Activated naive CD8-positive, alpha-beta T cell treated with anti-CD3 and anti-CD28 coated beads, Interleukin-2, amount 10 ng/mL, durations not matched to agents 7 days and 5 days (primary cell): ENCODE measurements around the gene ARHGEF19. TPM values are rescaled to one million over a fixed set of nuclear protein-coding genes. Genes with fewer than 3 reads are reported as not detected.
"Not testable (repeated sequence)": the region's sequence is repeated elsewhere in the genome, so short reads cannot be mapped to it uniquely, and the experiment has no call there.

Experiments used
- ATAC-seq: fragments of 150-1000 bp; cut with Tn5 transposase; one replicate; pipeline ENCODE4 v1.10.0; 2021; ENCODE audit warnings: low read depth, moderate library complexity
- POLR2A ChIA-PET: fragments of 350-600 bp; sonication (Branson Sonifier 250); formaldehyde crosslinking; loops from one replicate; lab custom pipeline; 2021; ENCODE audit warnings: antibody characterized with exemption; lab: Charles Lee
- DNase-seq: peaks from one replicate; pipeline ENCODE4 v3.0.0; 2021
- H3K27ac Mint-ChIP-seq: one replicate; pipeline ENCODE4 v1.8.0; 2022; ENCODE audit warnings: mild to moderate bottlenecking, mixed read lengths
- H3K27me3 Mint-ChIP-seq: one replicate; pipeline ENCODE4 v1.8.0; 2022; ENCODE audit warnings: mild to moderate bottlenecking, moderate library complexity, mixed read lengths
- H3K36me3 Mint-ChIP-seq: one replicate; pipeline ENCODE4 v1.8.0; 2021; ENCODE audit warnings: mild to moderate bottlenecking, mixed read lengths
- H3K4me1 Mint-ChIP-seq: one replicate; pipeline ENCODE4 v1.8.0; 2021; ENCODE audit warnings: mixed read lengths
- H3K4me3 Mint-ChIP-seq: one replicate; pipeline ENCODE4 v1.8.0; 2022; ENCODE audit warnings: mild to moderate bottlenecking, moderate library complexity, mixed read lengths
- H3K9me3 Mint-ChIP-seq: one replicate; pipeline ENCODE4 v1.8.0; 2021; ENCODE audit warnings: mixed read lengths
- total RNA-seq, 2 experiments: library from RNA; stranded (reverse); gene quantifications; one replicate each; pipeline ENCODE4 v1.2.3, GENCODE V29; 2021

ARHGEF19 gene
- total RNA-seq, 2 experiments from 2014 or later = 7.5 to 10.2 TPM

DNA sequence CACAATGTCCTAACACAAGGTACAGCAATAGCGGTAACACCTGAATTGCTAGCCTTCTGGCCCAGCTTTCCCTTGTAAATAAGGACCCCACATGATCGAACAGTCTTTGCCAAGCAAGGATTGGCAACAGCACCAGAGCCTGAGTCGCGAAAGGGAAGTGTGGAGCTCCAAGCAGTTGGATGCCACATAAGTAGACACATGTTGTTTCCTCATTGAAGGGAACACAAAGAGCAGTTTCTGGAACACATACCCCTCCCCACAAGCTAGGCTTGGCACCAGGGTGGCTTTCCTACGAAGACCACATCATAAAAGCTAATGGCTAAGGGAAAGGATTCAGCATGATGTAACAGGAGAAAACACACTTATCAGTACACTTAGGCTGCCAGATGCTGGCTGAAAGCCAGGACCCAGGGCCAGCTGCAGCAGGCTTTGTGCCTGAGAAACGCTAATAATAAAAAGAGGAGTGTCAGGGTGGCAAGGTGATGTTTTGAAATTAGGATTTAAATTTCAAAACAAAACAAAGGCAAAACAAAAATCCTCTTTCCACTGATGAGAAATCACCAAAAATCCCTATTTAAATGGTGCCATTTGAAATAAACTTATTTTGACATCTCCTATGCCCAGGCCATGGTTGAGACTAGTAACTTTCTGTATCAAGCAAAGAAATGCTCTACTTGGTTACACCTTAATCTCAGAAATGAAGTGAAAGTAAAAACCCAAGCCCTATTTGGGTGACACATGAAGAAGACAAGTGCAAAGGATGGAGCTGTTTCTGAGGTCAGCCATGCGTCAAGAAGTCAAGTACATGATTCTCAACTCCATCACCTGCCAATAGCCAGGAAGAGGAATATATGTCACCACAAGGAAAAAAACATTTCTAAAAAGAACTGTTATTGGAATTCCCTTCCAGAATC is 36.4 kb upstream of the ARHGEF19 start:
- peaks cover 25% of the 10 kb centered on the region for H3K4me1 Mint-ChIP-seq
- H3K36me3 Mint-ChIP-seq = peaks cover 6% of the 10 kb centered on the region
- H3K27ac Mint-ChIP-seq = peak overlapping the region; percentile 9
- ATAC-seq (peak; percentile 46), DNase-seq (no peak)
- H3K27me3 Mint-ChIP-seq = no peaks in the 10 kb centered on the region
- no peak overlapping the region for H3K4me3 Mint-ChIP-seq
- POLR2A ChIA-PET = interaction anchor here (1.3 kb wide), 1 partner anchor 103 kb away, joined by 3 read pairs; the partner anchor contains the start of gene FBXO42
- no peaks in the 10 kb centered on the region for H3K9me3 Mint-ChIP-seq

DNA sequence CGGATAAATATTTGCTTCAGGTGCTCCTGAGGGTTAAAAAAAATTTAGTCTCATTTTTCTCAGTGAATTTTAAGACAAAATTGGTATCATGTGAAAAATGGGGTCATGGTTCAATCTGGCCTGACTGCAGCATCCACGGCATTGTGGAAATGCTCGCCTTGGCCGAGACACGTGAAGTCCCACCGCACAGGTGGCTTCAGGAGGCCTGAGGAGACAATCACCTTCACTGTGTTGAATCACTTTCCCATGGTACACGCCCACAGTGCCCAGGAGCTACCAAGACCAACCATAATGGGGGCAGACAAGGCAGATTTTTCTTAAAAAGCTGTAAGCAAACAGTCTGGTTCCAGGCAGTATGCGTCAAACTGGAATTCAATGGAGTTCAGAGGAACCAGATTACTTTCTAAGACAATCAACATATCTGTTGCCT is 35.6 kb upstream of the ARHGEF19 start:
- Mint-ChIP-seq H3K36me3 (peaks cover 6% of the 10 kb centered on the region), H3K4me1 (peaks cover 25% of the 10 kb centered on the region), H3K4me3 (no peak overlapping the region), H3K9me3 (no peaks in the 10 kb centered on the region), H3K27me3 (no peaks in the 10 kb centered on the region), H3K27ac (no peak overlapping the region)
- ATAC-seq = no peak
- POLR2A ChIA-PET = no interaction called here
- no peak for DNase-seq

DNA sequence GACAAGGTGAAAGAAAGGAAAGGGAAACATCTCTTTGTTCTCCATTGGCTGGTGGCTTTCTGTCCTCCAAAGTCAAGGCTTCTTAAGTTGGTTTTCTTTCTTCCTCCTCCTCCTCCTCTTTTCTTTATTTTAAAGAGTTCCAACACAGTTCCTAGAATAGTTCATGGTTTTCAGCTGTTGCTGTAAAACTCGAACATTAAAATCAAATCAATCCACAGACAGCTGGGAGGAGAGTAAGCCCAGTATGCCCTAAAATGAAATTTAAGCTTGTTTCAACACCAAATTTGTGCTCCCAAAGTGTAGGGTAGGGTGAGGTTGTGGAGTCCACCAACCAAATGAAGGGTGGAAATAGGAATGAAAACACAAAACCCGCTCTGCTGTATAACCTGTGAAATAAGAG is 35.0 kb upstream of the ARHGEF19 start:
- peaks cover 6% of the 10 kb centered on the region for H3K36me3 Mint-ChIP-seq
- no peaks in the 10 kb centered on the region for H3K27me3 Mint-ChIP-seq
- no peak for ATAC-seq
- no peak for DNase-seq
- POLR2A ChIA-PET = no interaction called here
- no peak overlapping the region for H3K27ac Mint-ChIP-seq
- no peaks in the 10 kb centered on the region for H3K9me3 Mint-ChIP-seq
- H3K4me3 Mint-ChIP-seq = no peak overlapping the region
- H3K4me1 Mint-ChIP-seq = peaks cover 25% of the 10 kb centered on the region

DNA sequence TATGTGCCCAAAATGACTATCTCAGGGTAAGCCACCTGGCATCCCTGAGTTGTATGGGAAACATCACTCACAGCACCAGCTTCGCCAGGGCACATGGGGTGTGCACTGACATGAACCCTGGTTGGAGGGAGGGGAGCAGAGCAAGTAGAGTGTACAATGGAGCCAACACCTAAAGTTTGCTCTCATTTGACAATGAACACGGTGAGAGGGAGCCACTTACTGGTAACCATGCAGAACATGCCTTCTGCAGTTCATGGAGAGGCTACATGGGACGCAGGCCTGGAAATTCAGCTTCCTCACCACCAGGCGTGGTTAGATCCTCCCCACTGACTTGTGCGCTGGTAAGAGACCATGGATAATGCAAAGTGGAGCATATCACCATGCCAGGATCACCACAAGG is 34.5 kb upstream of the ARHGEF19 start:
- no peaks in the 10 kb centered on the region for H3K27me3 Mint-ChIP-seq
- no peak overlapping the region for H3K27ac Mint-ChIP-seq
- no peak for DNase-seq
- no peaks in the 10 kb centered on the region for H3K9me3 Mint-ChIP-seq
- H3K36me3 Mint-ChIP-seq = peaks cover 6% of the 10 kb centered on the region
- POLR2A ChIA-PET = no interaction called here
- H3K4me3 Mint-ChIP-seq = no peak overlapping the region
- H3K4me1 Mint-ChIP-seq = peaks cover 25% of the 10 kb centered on the region
- ATAC-seq = no peak

DNA sequence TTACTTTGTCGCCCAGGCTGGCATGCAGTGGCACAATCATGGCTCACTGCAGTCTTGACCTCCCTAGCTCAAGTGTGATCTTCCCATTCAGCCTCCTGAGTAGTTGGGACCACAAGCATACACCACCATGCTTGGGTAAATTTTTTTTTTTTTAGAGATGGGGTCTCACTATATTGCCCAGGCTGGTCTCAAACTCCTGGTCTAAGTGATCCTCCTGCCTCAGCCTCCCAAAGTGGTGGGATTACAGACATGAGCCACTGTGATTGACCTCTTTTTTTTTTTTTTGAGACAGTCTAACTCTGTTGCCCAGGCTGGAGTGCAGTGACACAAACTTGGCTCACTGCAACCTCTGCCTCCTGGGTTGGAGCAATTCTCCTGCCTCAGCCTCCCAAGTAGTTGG is 33.8 kb upstream of the ARHGEF19 start:
- peak overlapping the region; percentile 20 for H3K27ac Mint-ChIP-seq
- H3K4me3 Mint-ChIP-seq, POLR2A ChIA-PET: not testable (repeated sequence)

DNA sequence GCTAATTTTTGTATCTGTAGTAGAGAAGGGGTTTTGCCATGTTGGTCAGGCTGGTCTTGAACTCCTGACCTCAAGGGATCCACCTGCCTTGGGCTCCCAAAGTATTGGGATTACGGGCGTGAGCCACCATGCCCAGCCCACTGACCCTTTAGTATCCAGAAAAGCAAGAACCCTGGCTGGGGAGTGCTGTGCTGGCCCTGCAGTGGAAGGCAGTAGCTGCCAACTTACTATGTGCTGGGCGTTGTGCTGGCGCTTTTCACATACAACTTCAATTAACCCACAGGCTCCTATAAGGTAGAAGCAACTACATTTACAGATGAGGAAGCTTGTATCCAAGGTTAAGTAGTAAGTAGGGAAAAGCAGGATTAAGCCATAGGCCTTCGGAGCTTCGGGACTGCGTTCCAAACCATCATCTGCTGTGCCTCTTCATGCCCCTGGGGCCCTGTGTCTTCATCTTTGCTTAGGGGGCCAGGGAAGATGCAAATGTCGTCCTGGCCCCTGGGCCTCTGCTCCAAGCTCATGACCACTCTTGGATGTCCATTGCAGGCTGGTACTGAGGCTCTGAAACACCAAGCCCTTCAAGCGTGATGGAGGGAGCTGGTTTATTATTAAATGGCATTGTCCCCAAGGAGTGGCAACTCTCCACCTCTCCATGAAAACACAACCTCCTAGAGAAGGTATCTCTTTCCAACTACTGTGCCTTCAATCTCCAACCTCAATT is 33.2 kb upstream of the ARHGEF19 start:
- Mint-ChIP-seq H3K27me3 (no peaks in the 10 kb centered on the region), H3K9me3 (no peaks in the 10 kb centered on the region), H3K4me3 (no peak overlapping the region), H3K4me1 (peaks cover 23% of the 10 kb centered on the region), H3K27ac (no peak overlapping the region), H3K36me3 (peaks cover 3% of the 10 kb centered on the region)
- DNase-seq = no peak
- ATAC-seq = no peak
- POLR2A ChIA-PET = no interaction called here

More for the DNA sequence above, 33.8 kb upstream of the ARHGEF19 start:
- not testable (repeated sequence) for DNase-seq, ATAC-seq, H3K27me3 Mint-ChIP-seq, H3K36me3 Mint-ChIP-seq, H3K9me3 Mint-ChIP-seq
- H3K4me1 Mint-ChIP-seq = peaks cover 25% of the 10 kb centered on the region

DNA sequence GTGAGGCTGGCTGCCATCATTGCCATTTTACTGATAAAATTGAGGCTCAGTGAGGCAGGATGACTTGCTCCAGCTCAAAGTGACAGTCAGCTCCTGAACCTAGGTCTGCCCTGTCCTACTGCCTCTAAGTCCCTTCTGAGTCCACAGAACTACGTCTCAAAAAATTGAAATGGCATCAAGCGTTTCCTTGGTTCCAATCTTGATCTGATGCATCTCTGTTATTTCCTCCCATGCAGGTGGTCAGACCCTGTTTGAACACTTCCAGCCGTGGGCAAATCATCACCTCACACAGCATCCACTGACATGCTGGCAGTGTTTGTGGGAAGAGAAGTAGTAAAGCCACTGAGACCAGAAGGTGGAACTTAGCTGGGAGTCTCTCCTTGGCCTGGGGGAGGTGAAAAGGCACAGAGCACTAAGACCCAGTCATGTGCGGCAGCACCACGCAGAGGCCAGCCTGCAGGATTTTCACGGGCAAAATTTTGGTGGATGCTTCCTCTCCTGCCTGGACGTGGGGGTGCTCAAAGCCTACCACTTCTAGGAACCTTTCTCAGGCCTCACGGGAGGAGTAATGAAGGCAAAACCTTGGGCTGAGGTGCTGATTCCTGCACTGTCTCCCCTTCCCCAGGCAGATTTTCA is 32.3 kb upstream of the ARHGEF19 start:
- no peak overlapping the region for H3K4me3 Mint-ChIP-seq
- no peak overlapping the region for H3K27ac Mint-ChIP-seq
- H3K36me3 Mint-ChIP-seq = peaks cover 2% of the 10 kb centered on the region
- POLR2A ChIA-PET = interaction anchor here (0.6 to 1.2 kb wide), 2 partner anchors 22 to 107 kb away, joined by 3 to 4 read pairs; partner anchors contain the start of gene FBXO42
- H3K9me3 Mint-ChIP-seq = no peaks in the 10 kb centered on the region
- ATAC-seq (no peak), DNase-seq (no peak)
- no peaks in the 10 kb centered on the region for H3K27me3 Mint-ChIP-seq
- peaks cover 23% of the 10 kb centered on the region for H3K4me1 Mint-ChIP-seq

DNA sequence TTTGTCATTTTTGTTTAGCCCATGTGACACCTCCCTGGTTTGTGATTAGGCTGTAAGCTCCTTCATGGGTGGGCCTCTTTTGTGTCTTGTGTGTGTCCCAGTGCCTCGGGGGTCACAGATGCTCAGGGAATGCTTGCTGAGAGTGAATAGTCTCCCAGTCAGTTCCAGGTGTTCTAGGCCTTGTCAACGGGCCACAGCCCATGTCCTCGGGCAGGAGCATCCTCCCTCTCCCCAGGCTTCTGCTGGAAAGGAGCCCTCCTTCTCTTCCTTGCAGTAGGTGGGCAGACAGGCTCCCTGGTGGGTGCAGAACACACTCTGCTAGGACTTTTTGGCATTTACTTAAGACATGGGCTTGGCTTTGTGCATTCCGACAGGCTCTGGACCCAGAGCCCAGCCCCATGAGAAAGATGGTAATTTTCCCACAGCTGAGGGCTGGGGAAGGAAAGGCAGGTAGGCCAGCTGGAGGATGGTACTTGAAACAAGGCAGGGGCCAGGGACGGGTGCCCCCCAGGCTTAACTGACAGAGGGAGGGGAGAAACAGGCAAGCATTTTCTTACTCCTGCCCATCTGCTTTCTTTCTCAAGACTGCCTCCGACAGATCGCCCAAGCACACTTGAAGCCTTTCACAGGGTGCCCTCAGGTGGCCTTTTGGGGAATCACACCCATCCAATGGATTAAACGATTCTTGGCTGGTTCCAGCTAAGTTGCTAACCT is 31.6 kb upstream of the ARHGEF19 start:
- H3K9me3 Mint-ChIP-seq = no peaks in the 10 kb centered on the region
- no peak overlapping the region for H3K27ac Mint-ChIP-seq
- H3K4me3 Mint-ChIP-seq = no peak overlapping the region
- DNase-seq (peak; percentile 74), ATAC-seq (peak; percentile 78)
- H3K27me3 Mint-ChIP-seq = no peaks in the 10 kb centered on the region
- H3K4me1 Mint-ChIP-seq = peaks cover 18% of the 10 kb centered on the region
- no peaks in the 10 kb centered on the region for H3K36me3 Mint-ChIP-seq
- POLR2A ChIA-PET = interaction anchor here (0.6 to 2.6 kb wide), 3 partner anchors 22 to 108 kb away, joined by 3 to 12 read pairs (median 4); partner anchors contain the start of gene FBXO42

DNA sequence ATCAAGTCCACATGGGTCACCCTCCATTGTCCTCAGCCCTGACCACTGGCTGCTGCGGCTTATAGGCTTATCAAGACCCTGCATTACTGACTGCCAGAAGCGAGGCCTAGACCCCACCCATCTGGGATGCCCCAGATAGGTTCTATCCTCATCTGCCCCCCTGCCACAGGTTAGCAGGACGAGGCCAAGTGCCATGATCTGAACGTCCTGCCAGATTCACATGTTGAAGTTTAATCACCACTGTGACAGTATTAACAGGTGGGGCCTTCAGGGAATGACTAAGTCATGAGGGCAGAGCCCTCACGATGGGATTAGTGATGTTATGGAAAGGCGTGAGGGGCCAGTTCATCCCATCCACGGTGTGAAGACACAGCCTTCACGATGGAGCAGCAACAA is 30.8 kb upstream of the ARHGEF19 start:
- no peak for ATAC-seq
- Mint-ChIP-seq H3K4me3 (no peak overlapping the region), H3K9me3 (no peaks in the 10 kb centered on the region), H3K36me3 (no peaks in the 10 kb centered on the region), H3K27me3 (no peaks in the 10 kb centered on the region), H3K27ac (no peak overlapping the region), H3K4me1 (peaks cover 12% of the 10 kb centered on the region)
- DNase-seq = no peak
- POLR2A ChIA-PET = interaction anchor here (1.2 to 2.6 kb wide), 2 partner anchors 37 to 109 kb away, joined by 3 to 12 read pairs; partner anchors contain the start of gene FBXO42

DNA sequence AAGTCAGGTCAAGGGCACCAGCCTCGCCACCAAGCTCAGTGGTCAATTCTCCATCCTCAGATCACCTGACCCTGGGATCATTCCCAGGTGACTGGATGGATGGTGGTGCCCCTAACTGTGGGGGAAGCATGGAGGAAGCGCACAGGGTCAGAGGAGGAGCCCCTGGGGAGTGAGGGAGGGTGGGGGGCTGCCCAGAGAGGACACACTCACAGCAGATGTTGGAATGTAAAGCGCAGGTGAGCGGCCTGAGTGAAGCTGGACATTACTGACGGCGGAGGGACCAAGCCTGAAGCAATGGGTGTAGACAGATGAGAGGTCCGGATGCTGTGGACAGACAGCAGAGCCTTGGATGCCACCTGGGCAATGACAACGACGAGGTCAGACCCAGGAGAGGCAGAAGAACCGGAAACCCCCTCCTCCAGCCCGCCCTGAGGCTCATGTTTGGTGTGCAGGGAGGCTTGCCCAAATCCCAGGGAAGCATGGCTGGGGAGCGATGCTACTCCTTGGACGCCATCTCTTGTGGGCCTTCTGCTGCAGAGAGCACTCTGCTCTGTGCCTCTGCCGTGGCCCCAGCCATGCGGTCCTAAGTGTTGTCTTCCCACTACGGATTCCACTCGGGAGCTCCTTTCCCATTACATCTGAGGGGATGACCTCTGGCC is 30.2 kb upstream of the ARHGEF19 start:
- ATAC-seq = no peak
- DNase-seq = no peak
- no peaks in the 10 kb centered on the region for H3K36me3 Mint-ChIP-seq
- H3K4me3 Mint-ChIP-seq = no peak overlapping the region
- no peaks in the 10 kb centered on the region for H3K27me3 Mint-ChIP-seq
- POLR2A ChIA-PET = interaction anchor here (2.6 kb wide), 1 partner anchor 36 kb away, joined by 12 read pairs; no protein-coding TSS in a partner anchor
- H3K9me3 Mint-ChIP-seq = no peaks in the 10 kb centered on the region
- no peak overlapping the region for H3K27ac Mint-ChIP-seq
- H3K4me1 Mint-ChIP-seq = peaks cover 13% of the 10 kb centered on the region

DNA sequence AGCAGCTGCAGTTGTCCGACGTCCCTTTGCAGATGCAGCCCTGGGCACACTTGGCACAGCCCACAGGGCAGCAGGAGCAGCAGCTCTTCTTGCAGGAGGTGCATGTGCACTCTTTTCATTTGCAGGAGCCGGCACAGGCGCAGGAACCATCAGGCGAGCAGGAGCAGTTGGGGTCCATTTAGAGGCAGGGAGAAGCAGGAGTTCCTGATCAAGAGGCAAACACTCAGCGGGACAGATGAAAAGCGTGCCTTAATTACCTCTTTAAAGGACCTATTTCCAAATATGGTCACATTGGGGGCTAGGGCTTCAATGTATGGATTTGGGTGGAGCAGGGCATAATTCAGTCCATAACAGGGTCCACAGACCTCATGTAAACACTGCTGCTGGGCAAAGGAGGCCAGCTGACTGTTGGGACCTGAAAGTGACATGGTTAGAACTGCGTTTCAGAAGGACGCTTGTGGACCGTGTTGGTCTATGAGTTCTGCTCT is 28.8 kb upstream of the ARHGEF19 start:
- POLR2A ChIA-PET = no interaction called here
- Mint-ChIP-seq H3K27ac (no peak overlapping the region), H3K36me3 (no peaks in the 10 kb centered on the region), H3K9me3 (no peaks in the 10 kb centered on the region), H3K27me3 (no peaks in the 10 kb centered on the region), H3K4me1 (peaks cover 19% of the 10 kb centered on the region), H3K4me3 (no peak overlapping the region)
- ATAC-seq = no peak
- no peak for DNase-seq

DNA sequence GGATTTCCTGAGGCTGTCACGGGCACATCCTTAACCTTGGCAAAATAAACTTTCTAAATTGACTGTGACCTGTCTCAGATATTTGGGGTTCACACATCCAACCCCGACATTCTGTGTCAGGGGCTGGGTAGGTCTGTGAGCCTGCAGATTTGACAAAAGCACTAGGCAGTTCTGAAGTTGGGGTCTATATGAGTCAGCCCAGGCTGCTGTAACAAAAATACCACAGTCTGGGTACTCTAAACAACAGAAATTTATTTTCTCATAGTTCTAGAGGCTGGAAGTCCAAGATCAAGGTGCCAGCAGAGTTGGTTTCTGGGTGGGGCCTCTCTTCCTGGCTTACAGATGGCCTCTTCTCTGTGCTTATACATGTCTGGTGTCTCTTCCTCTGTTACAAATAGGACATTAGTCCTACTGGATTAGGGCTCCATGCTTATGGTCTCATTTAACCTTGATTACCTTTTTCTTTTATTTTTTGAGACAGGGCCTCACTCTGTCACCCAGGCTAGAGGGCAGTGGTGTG is 27.6 kb upstream of the ARHGEF19 start:
- H3K36me3 Mint-ChIP-seq = no peaks in the 10 kb centered on the region
- POLR2A ChIA-PET = interaction anchor here (0.7 kb wide), 1 partner anchor 9 kb away, joined by 8 read pairs; no protein-coding TSS in a partner anchor
- H3K4me3 Mint-ChIP-seq = no peak overlapping the region
- no peak overlapping the region for H3K27ac Mint-ChIP-seq
- no peaks in the 10 kb centered on the region for H3K27me3 Mint-ChIP-seq
- peaks cover 27% of the 10 kb centered on the region for H3K4me1 Mint-ChIP-seq
- H3K9me3 Mint-ChIP-seq = no peaks in the 10 kb centered on the region
- ATAC-seq (no peak), DNase-seq (no peak)
